Spinal cord (tissue), 10 donors: ENCODE results near the gene AHI1. TPM values are rescaled to one million over a fixed set of nuclear protein-coding genes. Genes with fewer than 3 reads are reported as not detected.

Experiments
- DNase-seq, 6 donors: peaks; one replicate each; pipeline versions ENCODE4 v3.0.0 to v3.0.0-alpha.2; 2013 to 2015; ENCODE audit warnings: low spot score in 6 of 6, low read depth in 4 of 6
- H3K27ac ChIP-seq: one replicate; pipeline ENCODE4 v1.5.1; 2013; ENCODE audit warnings: low read depth, low read length, control low read depth
- H3K27me3 ChIP-seq: one replicate; pipeline ENCODE4 v1.6.1; 2013; ENCODE audit warnings: low read length; ENCODE audit not compliant: control insufficient read depth, insufficient read depth
- H3K36me3 ChIP-seq: one replicate; pipeline ENCODE4 v1.6.1; 2013; ENCODE audit warnings: low read length; ENCODE audit not compliant: control insufficient read depth, insufficient read depth
- H3K4me1 ChIP-seq: one replicate; pipeline ENCODE4 v1.6.1; 2013; ENCODE audit warnings: low read length; ENCODE audit not compliant: control insufficient read depth, insufficient read depth
- H3K4me3 ChIP-seq: one replicate; pipeline ENCODE4 v1.5.1; 2013; ENCODE audit warnings: low read depth, low read length, control low read depth
- H3K9me3 ChIP-seq: one replicate; pipeline ENCODE4 v1.6.1; 2013; ENCODE audit warnings: low read length; ENCODE audit not compliant: control insufficient read depth, insufficient read depth
- WGBS: methylation state at CpG from one replicate; pipeline ENCODE4 v1.1.5; 2013; ENCODE audit warnings: missing lambda C conversion rate; ENCODE audit not compliant: insufficient coverage; 5-methylcytosine and 5-hydroxymethylcytosine counted together
- polyA plus RNA-seq, 2 donors: library from polyadenylated mRNA; unstranded; fragments of 120-200 nt; gene quantifications; one replicate each; pipeline ENCODE4 v1.2.1, GENCODE V29; 2013; ENCODE audit not compliant: insufficient read length in 2 of 2
- total RNA-seq, 2 donors: library from RNA; depleted of rRNA in 1 of 2; stranded (reverse); fragments of 120-200 nt in 1 of 2; fragments of >200 nt in 1 of 2; gene quantifications; one replicate each; pipeline versions ENCODE4 v1.2.3 to v1.2.4, GENCODE V29; 2013 to 2014
- donor health status: healthy.

AHI1 gene
- total and polyA plus RNA-seq, 4 donors: 57.7 to 131 (median 85.2) TPM

GRCh38 chr6:135280375-135281136 is 217.0 kb downstream of the AHI1 start:
- H3K36me3 ChIP-seq: no peaks in the 10 kb centered on the region
- no peak overlapping the region for H3K4me3 ChIP-seq
- no peaks in the 10 kb centered on the region for H3K4me1 ChIP-seq
- DNase-seq: peak in 2 of 6 donors; percentile 6 to 38
- no peak overlapping the region for H3K27ac ChIP-seq
- H3K27me3 ChIP-seq: no peaks in the 10 kb centered on the region
- no peaks in the 10 kb centered on the region for H3K9me3 ChIP-seq
- WGBS: no CpG with 5 or more reads among the region's 6 CpGs

GRCh38 chr6:135277422-135277821 is 220.1 kb downstream of the AHI1 start:
- no peaks in the 10 kb centered on the region for H3K27me3 ChIP-seq
- H3K4me1 ChIP-seq: no peaks in the 10 kb centered on the region
- no peak for DNase-seq
- H3K4me3 ChIP-seq: no peak overlapping the region
- H3K9me3 ChIP-seq: no peaks in the 10 kb centered on the region
- H3K36me3 ChIP-seq: no peaks in the 10 kb centered on the region
- H3K27ac ChIP-seq: no peak overlapping the region
- WGBS: 100% methylated on average over 3 of the region's 6 CpGs

- no peak overlapping the region for H3K4me3 ChIP-seq
- no peaks in the 10 kb centered on the region for H3K4me1 ChIP-seq
- H3K27me3 ChIP-seq: no peaks in the 10 kb centered on the region
- H3K27ac ChIP-seq: no peak overlapping the region
- DNase-seq: no peak
- H3K36me3 ChIP-seq: no peaks in the 10 kb centered on the region
- no peaks in the 10 kb centered on the region for H3K9me3 ChIP-seq
- WGBS: 48% methylated on average over 3 of the region's 5 CpGs
Observed at GRCh38 chr6:135274561-135275293, 222.8 kb downstream of the AHI1 start.

DNA sequence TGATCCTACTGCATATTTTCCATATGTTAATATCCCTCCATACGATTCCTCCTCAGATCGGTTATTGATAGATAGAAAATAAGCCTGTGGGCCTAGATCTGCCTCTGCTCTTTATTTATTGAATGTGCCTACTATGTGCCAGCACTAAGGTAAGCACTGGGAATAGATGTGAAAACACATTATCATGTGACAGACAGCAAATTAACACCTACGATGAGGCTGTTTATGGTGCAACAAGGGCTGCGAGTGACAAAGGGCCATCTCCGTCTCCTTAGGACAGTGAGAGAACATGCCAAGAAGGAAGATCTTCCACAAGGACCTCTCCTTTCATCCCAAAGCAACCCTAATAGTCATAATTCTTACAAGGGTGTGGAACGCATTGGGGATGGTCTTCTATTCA is 225.9 kb downstream of the AHI1 start:
- WGBS: no CpG with 5 or more reads among the region's 6 CpGs
- Histone ChIP-seq H3K36me3 (no peaks in the 10 kb centered on the region), H3K4me3 (no peak overlapping the region), H3K27ac (no peak overlapping the region), H3K9me3 (no peaks in the 10 kb centered on the region), H3K27me3 (no peaks in the 10 kb centered on the region), H3K4me1 (no peaks in the 10 kb centered on the region)
- no peak for DNase-seq

DNA sequence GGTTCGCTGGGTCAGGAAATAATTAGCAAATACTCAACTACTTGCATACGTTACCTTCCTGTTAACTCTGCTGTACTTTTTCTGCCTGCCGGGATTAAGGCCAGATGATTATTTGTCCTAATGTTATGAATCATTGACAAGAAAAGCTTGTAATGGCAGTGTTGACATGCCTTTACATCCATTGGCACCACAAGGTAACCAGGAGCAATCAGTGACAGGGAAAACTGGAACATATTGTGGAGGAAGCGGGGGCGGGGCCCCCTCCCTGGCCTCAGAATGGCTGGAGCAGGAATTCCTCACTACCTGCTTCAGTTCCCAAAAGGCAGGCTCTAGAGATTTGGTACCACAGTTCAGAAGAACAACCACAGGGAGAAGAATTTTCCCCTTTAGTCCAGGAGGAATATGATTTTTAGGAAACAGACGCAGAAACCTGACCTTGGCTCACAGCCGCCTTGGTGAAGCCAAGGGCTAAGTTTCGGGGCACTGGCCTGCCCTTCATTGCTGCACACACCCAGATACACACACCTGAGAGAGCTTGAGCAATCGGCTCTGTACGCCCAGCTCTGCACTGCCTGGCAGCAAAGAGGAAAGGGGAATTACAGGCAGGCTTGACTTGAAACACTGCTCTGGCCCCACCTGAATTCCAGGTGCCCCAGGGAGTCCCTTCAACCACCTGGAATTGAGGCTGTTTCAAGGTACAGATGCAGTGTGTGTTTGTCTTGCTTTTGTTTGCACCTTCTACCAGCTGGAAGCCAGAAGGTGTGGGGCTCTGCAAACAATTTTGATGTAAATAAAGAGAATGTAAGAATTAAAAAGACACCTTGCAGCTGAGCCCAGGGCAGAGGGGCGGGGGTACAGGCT is 226.6 kb downstream of the AHI1 start:
- Histone ChIP-seq H3K36me3 (no peaks in the 10 kb centered on the region), H3K4me1 (no peaks in the 10 kb centered on the region), H3K27me3 (no peaks in the 10 kb centered on the region), H3K9me3 (no peaks in the 10 kb centered on the region), H3K27ac (no peak overlapping the region), H3K4me3 (no peak overlapping the region)
- DNase-seq: no peak
- 58% methylated on average over 7 of the region's 11 CpGs for WGBS

DNA sequence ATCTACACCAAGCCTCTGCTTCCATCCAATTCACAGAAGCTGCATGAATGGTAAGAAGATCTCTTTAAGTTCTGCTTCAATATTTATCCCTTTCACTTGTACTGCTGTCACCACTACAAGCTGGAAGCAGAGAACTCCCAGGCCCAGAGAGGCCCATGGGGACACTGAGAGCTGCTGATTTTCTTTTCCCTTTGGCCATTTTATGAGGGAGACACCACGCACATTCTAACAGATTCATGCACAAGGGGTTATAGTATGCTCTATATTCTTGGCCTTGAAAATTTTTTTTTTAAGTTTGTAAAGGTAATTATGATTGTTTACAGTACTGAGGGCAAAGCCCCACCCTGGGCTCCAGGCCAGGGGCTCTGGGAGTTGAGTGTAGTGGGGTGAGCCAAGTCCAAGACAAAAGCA is 228.1 kb downstream of the AHI1 start:
- Histone ChIP-seq H3K27me3 (no peaks in the 10 kb centered on the region), H3K36me3 (no peaks in the 10 kb centered on the region), H3K27ac (no peak overlapping the region), H3K9me3 (no peaks in the 10 kb centered on the region), H3K4me1 (no peaks in the 10 kb centered on the region), H3K4me3 (no peak overlapping the region)
- WGBS: no CpG with 5 or more reads among the region's 1 CpG
- DNase-seq: no peak

GRCh38 chr6:135268740-135269139 is 228.8 kb downstream of the AHI1 start:
- no peak for DNase-seq
- Histone ChIP-seq H3K27me3 (no peaks in the 10 kb centered on the region), H3K36me3 (no peaks in the 10 kb centered on the region), H3K4me1 (no peaks in the 10 kb centered on the region), H3K27ac (no peak overlapping the region), H3K4me3 (no peak overlapping the region), H3K9me3 (no peaks in the 10 kb centered on the region)
- WGBS: no CpG with 5 or more reads among the region's 3 CpGs

- 80% methylated on average over 1 of the region's 3 CpGs for WGBS
- Histone ChIP-seq H3K27ac (no peak overlapping the region), H3K4me1 (no peaks in the 10 kb centered on the region), H3K9me3 (no peaks in the 10 kb centered on the region), H3K4me3 (no peak overlapping the region), H3K36me3 (no peaks in the 10 kb centered on the region), H3K27me3 (no peaks in the 10 kb centered on the region)
- DNase-seq: no peak
Observed at GRCh38 chr6:135268263-135268662, 229.3 kb downstream of the AHI1 start.

DNA sequence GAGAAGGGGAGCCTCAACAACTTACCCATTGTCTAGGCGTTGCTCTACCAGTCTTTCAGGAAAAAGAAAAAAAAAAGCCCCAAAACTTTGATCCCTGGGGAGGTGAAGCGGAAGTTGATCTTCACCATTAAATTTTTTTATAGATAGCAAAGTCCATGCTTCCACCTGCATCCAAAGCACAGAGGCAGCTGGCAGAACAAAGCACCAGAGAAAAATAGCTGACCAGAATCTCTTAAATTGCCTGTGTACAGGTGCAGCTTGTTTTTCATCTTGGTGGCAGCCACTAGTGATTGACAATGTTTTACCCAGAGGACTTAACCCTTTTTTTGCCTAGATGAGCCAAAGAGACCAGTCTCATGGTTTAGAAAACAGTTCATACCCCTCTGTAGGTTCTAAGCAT is 230.5 kb downstream of the AHI1 start:
- no peak for DNase-seq
- Histone ChIP-seq H3K36me3 (no peaks in the 10 kb centered on the region), H3K9me3 (no peaks in the 10 kb centered on the region), H3K4me3 (no peak overlapping the region), H3K27ac (no peak overlapping the region), H3K4me1 (no peaks in the 10 kb centered on the region), H3K27me3 (no peaks in the 10 kb centered on the region)
- no CpG with 5 or more reads among the region's 2 CpGs for WGBS
